CD4-positive, alpha-beta T cell treated with Interleukin-12 subunit alpha and Interleukin-12 subunit beta, for 1 hour (primary cell): Measurements from ENCODE around the gene DCDC2.
"Not testable (repeated sequence)": the region's sequence is repeated elsewhere in the genome, so short reads cannot be mapped to it uniquely, and the experiment has no call there.

Source experiments
- DNase-seq: peaks from one replicate; pipeline ENCODE4 v3.0.0-alpha.2; 2020

Gene DCDC2

GRCh38 chr6:24357336-24358218, at the start of gene DCDC2:
Gene DCDC2 (minus strand): TSS chr6:24358059. CDS start chr6:24357750, 309 bp downstream.
- peak; percentile 46 for DNase-seq

GRCh38 chr6:24405262-24405661, 47.4 kb upstream of the DCDC2 start:
- no peak for DNase-seq

- no peak for DNase-seq
Measured at GRCh38 chr6:24403501-24403824, 45.6 kb upstream of the DCDC2 start.

- peak; percentile 85 for DNase-seq
Measured at GRCh38 chr6:24402697-24403500, 45.0 kb upstream of the DCDC2 start, which contains the start of gene MRS2. Gene MRS2 (plus strand): TSS chr6:24402936. CDS start chr6:24403047, 111 bp downstream.

- no peak for DNase-seq
Measured at GRCh38 chr6:24401458-24401857, 43.6 kb upstream of the DCDC2 start.

- not testable (repeated sequence) for DNase-seq
Measured at GRCh38 chr6:24400045-24401039, 42.5 kb upstream of the DCDC2 start.

GRCh38 chr6:24397631-24398030, 39.8 kb upstream of the DCDC2 start:
- DNase-seq, result no peak

- DNase-seq, result no peak
Measured at GRCh38 chr6:24396824-24397223, 39.0 kb upstream of the DCDC2 start.

- DNase-seq, result no peak
Measured at GRCh38 chr6:24394780-24395437, 37.0 kb upstream of the DCDC2 start.

GRCh38 chr6:24394061-24394779, 36.4 kb upstream of the DCDC2 start:
- no peak for DNase-seq

GRCh38 chr6:24391756-24392405, 34.0 kb upstream of the DCDC2 start:
- DNase-seq, result no peak

GRCh38 chr6:24391208-24391607, 33.3 kb upstream of the DCDC2 start:
- no peak for DNase-seq

GRCh38 chr6:24387818-24388217, 30.0 kb upstream of the DCDC2 start:
- no peak for DNase-seq

GRCh38 chr6:24385536-24386269, 27.8 kb upstream of the DCDC2 start:
- no peak for DNase-seq

GRCh38 chr6:24384369-24385130, 26.7 kb upstream of the DCDC2 start:
- not testable (repeated sequence) for DNase-seq

- DNase-seq, result not testable (repeated sequence)
Measured at GRCh38 chr6:24382891-24383494, 25.1 kb upstream of the DCDC2 start.

GRCh38 chr6:24382220-24382540, 24.3 kb upstream of the DCDC2 start:
- DNase-seq, result no peak

GRCh38 chr6:24381476-24382219, 23.8 kb upstream of the DCDC2 start:
- DNase-seq, result no peak
